GM21528 (cell line): Measurements from ENCODE around the gene LMX1B.

ENCODE experiments used
- ATAC-seq: cut with Tn5 transposase; IDR thresholded peaks from one replicate; pipeline ENCODE4 v1.9.1; 2021; ENCODE audit warnings: mild to moderate bottlenecking, moderate library complexity; ENCODE audit not compliant: unreplicated experiment, low FRiP score

LMX1B gene

DNA sequence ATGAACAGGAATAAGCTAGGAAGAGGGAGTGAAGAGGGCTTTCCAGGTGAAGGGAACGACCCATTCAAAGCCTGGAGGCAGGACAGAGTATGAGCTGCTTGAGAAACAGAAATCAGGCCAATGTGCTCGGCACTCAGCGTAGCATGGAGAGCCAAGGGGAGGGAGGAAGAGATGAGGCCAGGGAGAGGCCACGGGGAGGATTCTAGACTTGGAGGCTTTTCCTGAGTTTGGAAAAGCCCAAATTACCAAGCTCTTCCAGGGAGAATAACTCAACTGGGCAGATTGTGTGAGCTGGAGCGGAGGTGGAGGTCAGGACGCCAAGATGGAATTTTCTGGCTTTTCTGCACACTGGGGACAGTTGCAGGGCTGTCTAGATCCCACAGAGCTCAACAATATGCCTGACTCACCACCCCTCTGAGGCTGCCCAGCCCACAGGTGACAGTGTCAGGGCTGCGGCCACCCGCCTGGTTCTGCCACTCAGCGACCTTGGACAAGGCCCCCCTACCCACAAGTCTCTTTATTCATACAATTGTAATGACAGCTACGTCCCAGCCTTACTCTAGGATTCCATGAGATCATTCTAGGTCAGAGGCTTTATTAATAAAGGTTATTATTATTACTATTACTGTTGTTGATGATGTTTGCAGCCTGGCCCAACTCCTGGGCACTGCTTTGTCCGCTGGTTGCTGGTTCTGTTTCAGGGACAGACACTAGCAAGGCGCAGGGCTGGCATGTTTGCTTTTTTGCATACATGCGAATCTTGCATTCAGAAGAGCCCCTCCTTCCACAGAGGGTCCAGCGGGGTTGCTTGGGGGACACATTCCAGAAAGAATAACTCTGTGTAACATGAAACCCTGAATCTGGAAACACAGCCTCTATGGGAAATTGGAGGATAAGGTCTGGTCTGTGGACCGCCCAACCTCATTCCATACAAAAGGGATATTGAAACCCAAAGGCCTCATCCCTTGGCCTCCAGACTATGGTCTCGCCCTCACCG is 9.4 kb upstream of the LMX1B start:
- ATAC-seq: no peak

DNA sequence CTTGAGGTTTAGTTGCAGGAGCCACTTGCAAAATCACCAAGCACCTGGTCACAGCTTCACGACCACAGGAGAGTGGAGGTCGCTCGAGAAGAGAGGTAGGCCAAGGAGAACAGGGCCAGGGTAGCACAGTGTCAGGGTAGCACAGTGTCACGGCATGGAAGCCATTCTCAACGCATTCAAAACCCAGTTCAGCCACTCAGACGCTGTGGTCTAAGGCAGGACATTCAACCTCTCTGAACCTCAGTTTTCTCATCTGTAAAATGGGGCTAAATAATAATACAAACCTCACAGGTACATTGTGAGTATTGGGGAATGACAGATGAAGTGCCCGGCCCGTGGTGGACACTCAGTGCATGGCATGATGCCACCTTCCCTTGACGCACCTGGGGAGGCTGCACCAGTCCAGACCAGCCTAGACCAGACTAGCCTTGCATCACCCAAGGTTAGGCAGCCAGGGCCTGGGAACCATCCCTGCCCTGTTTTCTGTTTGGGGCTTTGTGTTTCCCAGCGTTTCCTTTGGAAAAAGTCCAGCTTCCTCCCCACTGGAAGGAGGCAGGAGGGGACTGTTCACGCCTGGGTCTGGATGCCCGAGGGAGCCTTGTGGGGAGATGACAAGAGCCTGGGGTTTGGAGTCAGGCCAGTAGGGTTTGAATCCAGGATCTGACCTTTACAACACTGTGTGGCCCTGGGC is 7.8 kb upstream of the LMX1B start:
- no peak for ATAC-seq

DNA sequence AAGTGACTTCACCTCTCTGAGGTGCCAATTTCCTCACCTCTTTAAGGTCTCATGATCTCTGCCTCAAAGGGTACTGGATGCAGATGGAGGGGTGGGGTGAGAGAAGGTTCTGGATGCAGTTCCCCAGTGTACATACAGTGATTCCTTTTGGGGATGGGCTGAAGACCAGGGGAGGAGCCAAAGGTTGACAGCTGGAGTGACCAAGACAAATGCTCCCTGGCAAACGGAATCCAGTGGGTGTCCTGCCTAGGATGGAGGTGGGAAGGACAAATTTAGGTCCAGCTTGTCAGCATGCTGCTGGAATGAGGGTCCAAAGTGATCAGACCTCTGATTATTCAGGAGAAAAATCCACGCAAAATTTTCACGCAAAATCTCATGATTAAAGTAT is 7.3 kb upstream of the LMX1B start:
- ATAC-seq: no peak

DNA sequence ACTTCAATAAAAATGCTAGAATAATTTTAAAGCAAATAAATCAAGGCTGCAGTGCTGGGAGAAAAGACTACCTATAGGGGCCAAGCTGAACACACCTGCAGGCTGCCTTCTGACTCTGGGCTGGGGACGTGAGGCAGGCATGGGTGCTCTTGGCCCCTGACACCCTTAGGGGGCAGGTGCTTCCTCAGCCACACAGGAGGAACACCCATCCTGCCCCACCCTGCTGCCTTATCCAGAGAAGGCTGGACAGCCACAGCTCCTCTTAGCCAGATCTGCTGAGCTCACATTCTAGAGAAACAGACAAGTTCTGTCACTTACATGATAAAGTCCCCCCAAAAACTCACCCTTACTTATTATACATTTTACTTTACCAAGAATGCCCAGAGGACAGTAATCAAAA is 6.6 kb upstream of the LMX1B start:
- ATAC-seq: no peak

DNA sequence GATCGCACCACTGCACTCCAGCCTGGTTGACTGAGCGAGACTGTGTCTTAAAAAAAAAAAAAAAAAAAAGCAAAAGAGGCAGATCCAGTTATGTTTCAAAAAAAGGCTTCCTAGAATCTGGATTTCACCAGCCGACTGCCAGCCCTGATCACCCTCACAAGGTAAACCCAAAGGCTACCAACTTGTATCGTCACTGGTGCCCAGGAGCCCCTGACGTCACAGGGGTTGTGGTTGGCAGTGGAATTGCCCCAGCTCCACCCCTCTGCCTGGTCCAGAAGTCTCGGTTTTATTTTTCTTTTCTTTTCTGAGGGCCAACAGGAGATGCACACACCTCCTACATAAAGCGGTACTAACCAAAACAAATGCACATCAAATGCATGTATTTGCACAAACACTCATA is 6.0 kb upstream of the LMX1B start:
- no peak for ATAC-seq

DNA sequence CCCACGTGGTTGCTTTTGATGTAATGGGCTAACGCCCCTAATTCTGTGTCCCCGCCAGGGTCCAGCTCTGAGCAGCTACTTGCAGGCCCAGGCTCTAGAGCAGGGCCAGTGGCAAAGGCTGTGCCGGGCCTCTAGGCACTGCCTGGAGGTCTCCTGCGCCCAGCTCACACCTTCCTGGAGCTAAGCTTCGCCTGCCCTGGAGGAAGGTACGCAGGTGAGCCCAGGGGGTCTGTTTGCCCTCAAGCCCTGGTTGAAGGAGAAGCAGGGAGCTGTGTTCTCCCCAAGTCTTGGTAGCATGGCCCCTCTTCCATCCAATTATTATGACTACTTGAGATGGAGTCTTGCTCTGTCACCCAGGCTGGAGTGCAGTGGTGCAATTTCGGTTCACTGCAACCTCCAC is 5.2 kb upstream of the LMX1B start:
- no peak for ATAC-seq

DNA sequence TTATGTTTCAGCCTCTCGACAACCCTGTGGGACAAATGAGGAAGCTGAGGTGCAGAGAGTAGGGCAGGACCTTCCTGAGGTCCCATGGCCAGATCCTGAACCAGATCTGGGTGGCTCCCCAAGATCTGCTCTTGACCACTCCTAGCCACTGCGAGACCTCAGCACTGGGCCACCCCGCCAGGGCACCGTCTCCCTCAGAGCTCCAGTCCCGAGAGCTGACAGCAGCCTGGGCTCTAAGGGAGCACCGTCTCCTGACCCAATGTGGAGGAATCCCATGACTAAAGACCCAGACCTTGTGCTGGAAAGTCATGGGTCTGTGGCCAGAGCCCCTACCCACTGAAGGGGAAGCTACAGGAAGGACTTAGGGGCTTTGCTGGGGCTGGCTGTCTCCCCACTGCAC is 4.5 kb upstream of the LMX1B start:
- ATAC-seq: no peak

DNA sequence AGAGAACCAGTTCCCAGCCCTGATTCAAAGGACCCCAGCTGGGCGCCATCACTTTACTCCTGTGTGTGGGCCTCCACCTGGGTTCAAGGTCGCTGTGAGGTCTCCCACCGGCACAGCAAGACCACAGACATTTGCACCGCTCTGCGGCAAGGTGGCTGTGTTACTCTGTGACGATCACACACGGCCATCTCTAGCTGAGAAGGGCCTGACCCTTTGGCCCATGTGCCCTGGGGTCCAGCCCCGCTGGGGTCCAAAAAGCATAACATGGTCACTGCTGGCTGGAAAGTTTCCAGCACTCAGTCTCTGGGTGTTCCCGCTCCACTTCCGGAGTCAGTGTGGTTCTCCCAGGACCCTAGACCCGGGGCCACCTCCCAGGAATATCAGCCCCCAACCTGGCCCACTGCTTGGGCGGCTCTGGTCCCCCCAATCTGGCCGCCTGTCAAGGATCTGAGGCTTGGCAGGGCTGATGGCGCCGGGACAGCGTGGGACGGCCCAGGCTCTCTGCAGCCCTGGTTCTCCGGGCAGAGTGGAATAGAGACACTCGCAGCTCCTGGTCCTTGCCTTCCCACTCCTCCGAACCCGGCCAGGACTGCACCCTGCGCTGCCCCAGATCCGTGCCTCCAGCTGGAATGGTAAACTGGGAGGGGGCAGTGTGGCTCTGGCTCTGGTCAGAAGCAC is 3.9 kb upstream of the LMX1B start:
- ATAC-seq: no peak

DNA sequence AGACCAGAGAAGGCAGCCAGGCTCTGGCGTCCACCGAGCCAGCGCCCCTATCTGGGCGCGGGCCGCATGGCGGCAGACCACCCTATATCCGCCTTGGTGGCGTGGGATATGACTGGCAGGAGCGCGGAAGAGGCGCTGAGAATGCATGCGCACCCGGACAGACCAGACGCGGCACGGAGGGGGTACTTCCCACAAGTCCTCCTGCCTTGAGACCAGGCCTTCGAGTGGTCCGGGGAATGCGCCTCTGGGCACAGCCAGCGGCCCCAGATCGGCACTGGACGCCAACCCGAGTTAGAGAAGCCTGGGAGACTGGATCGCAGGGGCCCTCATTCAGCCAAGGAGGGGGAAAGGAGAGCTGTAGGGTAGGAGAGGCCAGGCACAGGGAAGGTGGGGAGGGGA is 2.5 kb upstream of the LMX1B start:
- no peak for ATAC-seq

DNA sequence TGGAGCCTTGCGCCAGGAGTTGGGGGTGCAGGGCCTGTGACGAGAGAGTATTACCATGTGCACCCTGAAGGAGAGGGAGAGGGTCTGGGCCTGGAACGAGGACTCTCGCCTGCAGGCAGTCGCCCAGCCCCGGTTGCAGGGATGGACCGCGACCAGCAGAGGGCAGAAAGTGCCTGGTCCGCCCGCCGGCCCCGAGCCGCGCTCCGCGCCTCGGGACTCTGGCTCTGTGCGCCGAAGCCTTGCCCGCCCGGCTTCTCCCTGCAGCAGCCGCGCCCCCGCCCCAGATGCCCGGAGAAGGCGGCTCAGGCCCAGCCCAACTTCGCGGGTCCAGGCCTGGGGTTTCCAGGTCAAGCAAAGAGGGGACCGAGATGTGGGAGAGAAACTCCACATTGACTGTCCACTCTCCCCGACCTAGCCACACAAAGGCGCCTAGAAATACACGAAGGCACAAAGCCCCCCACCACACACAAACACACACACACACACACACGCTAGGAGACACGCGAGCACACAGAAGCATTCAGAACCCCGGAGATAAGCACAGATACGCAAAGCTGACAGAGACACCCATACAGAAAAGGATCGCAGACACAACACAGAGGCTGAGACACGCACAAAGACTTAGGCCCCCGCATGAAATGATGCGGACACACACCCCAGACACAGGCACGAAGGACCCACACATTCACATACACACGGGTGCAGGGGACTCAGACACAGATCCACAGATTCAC is 2.0 kb upstream of the LMX1B start:
- ATAC-seq: no peak

DNA sequence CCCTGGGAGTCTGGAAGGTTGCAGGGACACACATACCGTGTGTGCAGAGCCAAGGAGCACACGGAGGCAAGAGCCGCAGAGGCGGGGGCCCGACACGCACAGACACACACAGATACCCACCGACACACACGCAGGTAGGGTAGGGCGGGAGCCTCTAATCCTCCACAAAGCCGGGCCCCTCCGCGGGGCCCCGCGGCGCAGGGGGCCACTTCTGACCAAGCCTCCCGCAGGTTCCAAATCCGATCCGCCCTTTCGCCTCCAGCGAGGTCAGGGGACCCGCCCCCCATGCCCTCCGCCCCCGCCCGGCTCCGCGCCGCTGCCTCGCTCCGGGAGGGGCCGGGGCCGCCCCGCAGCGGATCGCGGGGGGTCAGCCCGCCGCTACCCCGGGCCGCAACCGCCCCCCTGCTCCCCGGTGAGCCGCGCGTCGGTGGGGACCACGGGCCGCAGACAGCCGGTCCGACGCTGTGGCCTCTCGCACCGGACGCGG is 1.4 kb upstream of the LMX1B start:
- no peak for ATAC-seq

DNA sequence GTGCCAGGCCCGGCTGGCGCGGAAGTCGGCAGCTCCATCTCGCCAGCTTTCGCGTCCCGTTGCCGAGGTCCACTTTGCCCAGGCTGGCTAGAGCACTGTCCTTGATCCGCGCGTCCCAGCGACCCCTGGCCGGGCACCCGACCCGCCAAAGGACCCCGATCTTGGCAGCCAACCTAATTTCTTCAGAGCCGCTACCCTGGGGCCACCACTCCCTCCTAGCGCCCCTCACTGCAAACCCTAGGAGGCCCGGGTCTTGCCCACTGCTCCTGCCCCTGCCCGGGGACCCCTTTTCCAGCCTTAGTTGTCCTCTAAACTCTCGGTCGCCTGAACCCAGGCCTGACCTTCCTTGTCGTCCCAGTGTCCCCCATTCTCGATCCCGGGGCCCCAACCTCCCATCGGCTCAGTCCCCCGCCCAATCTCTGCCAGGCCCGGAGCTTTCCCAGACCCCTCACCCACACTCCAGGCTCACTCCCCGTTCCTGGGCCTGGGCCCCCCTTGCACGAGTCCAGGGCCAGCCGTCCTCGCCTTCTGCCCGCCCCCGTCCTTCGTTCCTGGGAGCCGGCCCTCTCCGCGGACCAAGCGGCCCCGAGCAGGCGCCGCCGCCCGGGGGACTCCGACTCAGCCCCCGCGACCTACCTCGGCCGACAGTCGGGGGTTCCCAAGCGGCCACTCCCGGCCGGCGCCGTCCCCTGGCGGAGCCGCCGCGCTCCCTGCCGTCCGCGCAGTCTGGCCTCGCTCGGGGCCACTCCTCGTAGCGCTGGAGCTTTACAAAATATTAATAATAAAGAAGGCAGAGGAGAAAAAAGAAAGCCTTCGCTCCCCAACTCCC is 701 bp upstream of the LMX1B start:
- ATAC-seq: no peak

DNA sequence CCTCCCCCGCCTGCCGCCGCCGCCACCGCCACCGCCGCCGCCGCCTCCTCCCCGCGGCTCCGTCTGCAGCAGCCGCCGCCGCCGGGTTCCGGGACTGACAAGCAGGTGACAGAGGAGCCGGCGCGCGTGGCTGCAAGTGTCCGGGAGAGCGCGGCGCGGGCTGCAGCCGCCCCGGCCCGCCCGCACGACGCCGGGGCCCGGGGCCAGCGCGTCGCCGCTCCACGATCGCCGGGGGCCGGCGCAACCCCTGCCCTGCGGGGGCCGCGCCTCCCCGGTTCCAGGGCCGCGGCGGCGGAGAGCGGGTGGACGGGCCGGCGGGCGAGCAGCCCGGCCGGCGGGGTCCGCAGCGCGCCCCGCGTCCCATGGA is 343 bp downstream of the LMX1B start:
- ATAC-seq: no peak

DNA sequence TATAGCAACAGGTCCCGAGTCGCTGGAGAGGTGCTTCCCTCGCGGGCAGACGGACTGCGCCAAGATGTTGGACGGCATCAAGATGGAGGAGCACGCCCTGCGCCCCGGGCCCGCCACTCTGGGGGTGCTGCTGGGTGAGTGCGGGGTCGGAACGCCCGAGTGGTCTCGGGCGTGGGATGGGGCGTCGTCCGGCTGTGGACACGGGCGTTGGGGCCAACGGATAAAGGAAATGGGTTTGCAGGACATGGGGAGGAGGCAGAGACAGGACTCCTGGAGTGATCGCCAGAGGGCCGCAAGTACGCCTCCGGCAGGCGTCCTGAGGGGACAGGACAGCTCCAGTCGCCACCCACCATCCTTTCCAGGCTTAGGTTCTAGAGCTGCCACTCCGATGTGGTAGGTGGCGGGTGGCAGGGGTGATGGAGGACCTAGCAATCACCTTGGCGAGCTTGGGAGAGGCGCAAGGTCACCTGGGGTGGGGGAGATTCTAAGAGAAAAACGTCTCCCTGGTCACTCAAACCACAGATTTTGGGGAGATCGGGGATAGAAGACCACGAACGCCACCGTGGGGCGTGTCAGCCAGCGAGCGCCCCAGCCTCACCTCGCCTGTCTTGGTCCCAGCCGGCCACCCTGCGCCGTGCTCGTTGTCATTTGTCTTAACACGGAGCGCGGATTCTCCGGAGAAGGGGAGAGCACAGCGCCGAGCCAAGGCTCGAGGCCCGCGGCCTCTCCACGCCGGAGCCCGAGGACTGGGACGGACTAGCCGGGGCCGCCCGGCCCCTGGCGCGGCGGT is 922 bp downstream of the LMX1B start:
- no peak for ATAC-seq

DNA sequence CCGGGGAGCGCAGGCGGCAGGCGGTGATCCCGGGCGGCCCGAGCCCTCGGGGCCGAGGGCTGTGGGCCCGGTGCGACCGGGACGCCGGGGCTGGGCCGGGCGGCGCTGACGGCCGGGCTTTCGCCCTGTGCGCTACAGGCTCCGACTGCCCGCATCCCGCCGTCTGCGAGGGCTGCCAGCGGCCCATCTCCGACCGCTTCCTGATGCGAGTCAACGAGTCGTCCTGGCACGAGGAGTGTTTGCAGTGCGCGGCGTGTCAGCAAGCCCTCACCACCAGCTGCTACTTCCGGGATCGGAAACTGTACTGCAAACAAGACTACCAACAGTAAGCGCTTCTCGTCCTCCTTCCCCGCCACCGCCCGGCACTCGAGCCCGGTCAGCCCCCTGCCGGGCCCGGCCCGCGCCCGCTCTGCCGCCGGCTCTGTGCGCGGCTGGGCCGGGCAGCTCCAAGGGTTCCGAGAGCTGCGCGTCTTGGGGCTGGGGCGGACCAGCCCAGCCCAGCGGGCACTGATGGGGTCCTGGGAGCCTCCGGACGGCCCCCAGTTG is 1.6 kb downstream of the LMX1B start:
- no peak for ATAC-seq

DNA sequence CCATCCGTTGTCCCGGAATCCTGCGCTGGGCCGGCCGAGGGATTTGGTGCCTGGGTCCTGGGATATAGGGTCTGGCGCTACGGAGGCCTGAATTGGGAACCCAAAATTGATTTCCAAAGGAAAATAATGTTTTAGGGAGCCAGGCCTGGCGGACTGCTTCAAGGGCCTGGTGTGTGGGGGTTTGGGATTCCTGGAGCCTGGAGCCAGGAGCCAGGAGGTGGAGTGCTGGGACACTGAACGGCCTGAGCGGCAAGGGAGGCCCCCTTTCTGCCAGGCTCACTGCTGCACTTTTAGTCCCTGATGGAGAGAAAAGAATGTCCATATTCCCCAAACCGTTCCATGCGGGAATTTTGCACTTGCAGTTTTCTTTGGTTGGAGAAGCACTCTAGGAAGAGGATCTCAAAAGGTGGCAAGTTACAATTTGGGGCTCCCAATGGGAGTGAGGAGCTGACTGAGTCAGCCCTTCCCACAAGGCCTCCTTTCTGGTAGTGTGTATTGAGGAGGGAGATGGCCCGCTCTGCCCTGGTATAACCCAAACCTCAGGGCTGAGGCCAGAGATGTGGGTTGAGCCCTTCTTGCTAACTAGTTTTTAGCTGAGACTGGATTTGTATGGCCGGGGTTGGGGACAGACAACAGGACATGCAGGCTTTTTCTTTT is 2.2 kb downstream of the LMX1B start:
- no peak for ATAC-seq

DNA sequence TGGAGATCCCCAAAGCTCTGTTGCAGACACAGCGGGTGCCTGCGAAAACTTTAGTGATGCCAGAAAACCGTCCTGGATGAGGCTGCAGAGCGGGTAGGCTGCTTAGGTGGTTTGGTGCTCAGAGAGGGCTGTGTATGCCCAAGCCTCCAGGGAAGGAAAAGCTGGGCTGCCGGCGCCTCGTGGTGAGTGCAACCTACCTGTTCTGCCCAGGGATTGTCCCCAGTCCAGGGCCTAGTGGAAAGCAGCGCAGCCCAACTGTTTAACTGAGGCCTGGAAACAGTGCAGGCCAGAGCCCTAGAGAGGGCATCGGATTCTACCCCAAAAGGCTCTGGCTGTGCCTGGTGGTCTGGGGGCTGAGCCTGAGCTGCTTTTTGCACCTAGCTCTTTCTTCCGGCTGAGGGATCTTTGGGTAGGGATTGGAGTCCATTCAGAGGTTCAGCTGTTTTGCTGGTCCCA is 2.8 kb downstream of the LMX1B start:
- no peak for ATAC-seq
